Esophagus muscularis mucosa (tissue), 4 donors: ENCODE data around the gene TGM6. TPM values are rescaled to one million over a fixed set of nuclear protein-coding genes. Genes with fewer than 3 reads are reported as not detected.
A peak's percentile ranks its signal among the peaks of the same experiment; 100 is the strongest.

Experiments used
- DNase-seq: peaks from one replicate; pipeline ENCODE4 v3.0.0-alpha.2; 2017; ENCODE audit errors: extremely low spot score
- H3K27ac ChIP-seq, 4 donors: fragments of 200-600 bp; sonication (generic); replicated peaks in 1 of 4; 1 replicate in 3 of 4; 2 replicates in 1 of 4; pipeline ENCODE4 v1.5.1; 2016 to 2019; ENCODE audit warnings: mild to moderate bottlenecking in 1 of 4
- H3K27me3 ChIP-seq, 4 donors: fragments of 200-600 bp; sonication (generic); one replicate each; pipeline versions ENCODE4 v1.5.1 to v1.6.0; 2016 to 2019
- H3K36me3 ChIP-seq, 4 donors: fragments of 200-600 bp; sonication (generic); one replicate each; pipeline ENCODE4 v1.5.1; 2016 to 2019
- H3K4me1 ChIP-seq, 4 donors: fragments of 200-600 bp; sonication (generic); one replicate each; pipeline ENCODE4 v1.5.1; 2016 to 2019
- H3K4me3 ChIP-seq, 4 donors: fragments of 200-600 bp; sonication (generic); 1 replicate in 2 of 4; 2 replicates in 2 of 4; pipeline ENCODE4 v1.5.1; 2016 to 2019; ENCODE audit warnings: mild to moderate bottlenecking in 4 of 4, moderate library complexity in 1 of 4
- H3K9me3 ChIP-seq, 4 donors: fragments of 200-600 bp; sonication (generic); 1 replicate in 3 of 4; 2 replicates in 1 of 4; pipeline ENCODE4 v1.5.1; 2016 to 2019
- EP300 ChIP-seq: sonication (generic); formaldehyde crosslinking; IDR thresholded peaks from one replicate; pipeline ENCODE4 v1.6.1; 2017; ENCODE audit warnings: antibody characterized with exemption
- POLR2A ChIP-seq: fragments of 450-650 bp; IDR thresholded peaks from one replicate; pipeline ENCODE4 v1.6.1; 2017; ENCODE audit warnings: antibody characterized with exemption, moderate library complexity, mild to moderate bottlenecking, low read depth
- POLR2AphosphoS5 ChIP-seq, 2 donors: sonication (generic); formaldehyde crosslinking; IDR thresholded peaks; one replicate each; pipeline ENCODE4 v1.6.1; 2017; ENCODE audit warnings: antibody characterized with exemption in 2 of 2
- WGBS: methylation state at CpG from one replicate; pipeline ENCODE4 v1.1.5; 2018; 5-methylcytosine and 5-hydroxymethylcytosine counted together
- intact Hi-C: fragments of 100-400 bp; cut with DNase I; formaldehyde crosslinking; loops from one replicate; pipeline ENCODE4 v1.15.1; 2023
- total RNA-seq, 4 donors: library from RNA; depleted of rRNA; stranded (reverse); fragments of >200 nt; gene quantifications; one replicate each; pipeline versions ENCODE4 v1.1.0 to v1.2.1, GENCODE V29; 2016
- TF ChIP-seq, protein P1 (sequence below), 3 experiments: fragments of 200-600 bp in 2 of 3; fragments of 450-650 bp in 1 of 3; sonication (generic) in 2 of 3; IDR thresholded peaks; one replicate each; pipeline ENCODE4 v1.5.1; 2017 to 2019; ENCODE audit warnings: antibody characterized with exemption in 3 of 3, mild to moderate bottlenecking in 2 of 3, moderate library complexity in 1 of 3

Gene TGM6
- total RNA-seq, 4 donors from 2014 or later = not detected

DNA sequence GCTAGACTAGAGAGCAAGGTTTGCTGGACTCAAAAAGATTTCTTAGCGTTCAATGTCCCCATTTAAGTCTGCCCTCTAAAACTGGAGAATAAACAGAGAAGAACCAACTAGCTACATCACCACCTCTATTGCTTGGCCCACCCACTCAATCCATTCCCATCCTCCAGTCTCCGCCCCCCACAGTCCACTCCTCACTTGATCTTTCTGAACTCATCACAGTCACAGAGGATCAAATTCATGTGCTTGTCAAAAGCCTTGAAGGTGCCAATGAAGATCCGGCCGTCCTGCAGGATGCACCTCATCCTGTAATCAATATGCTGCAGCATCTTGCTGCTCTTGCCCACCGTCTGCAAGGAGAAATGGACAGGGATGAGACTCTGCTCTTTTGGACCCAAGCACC, 86.7 kb downstream of the TGM6 start:
- Histone ChIP-seq H3K4me3 (no peak overlapping the region), H3K27ac (no peak overlapping the region), H3K9me3 (no peaks in the 10 kb centered on the region), H3K4me1 (peaks cover 25 to 35% (median 32%) of the 10 kb centered on the region in 4 donors), H3K27me3 (no peaks in the 10 kb centered on the region), H3K36me3 (peaks cover 46 to 57% (median 54%) of the 10 kb centered on the region in 4 donors)
- intact Hi-C loops = loop anchor here (10.0 kb wide), 1 partner anchor 1003 kb away; the partner anchor contains the start of gene NSFL1C
- TF ChIP-seq POLR2A (no peak), EP300 (no peak), POLR2AphosphoS5 (IDR thresholded peaks at IDR 0.05) (no peak)
- TF ChIP-seq, protein P1, sequence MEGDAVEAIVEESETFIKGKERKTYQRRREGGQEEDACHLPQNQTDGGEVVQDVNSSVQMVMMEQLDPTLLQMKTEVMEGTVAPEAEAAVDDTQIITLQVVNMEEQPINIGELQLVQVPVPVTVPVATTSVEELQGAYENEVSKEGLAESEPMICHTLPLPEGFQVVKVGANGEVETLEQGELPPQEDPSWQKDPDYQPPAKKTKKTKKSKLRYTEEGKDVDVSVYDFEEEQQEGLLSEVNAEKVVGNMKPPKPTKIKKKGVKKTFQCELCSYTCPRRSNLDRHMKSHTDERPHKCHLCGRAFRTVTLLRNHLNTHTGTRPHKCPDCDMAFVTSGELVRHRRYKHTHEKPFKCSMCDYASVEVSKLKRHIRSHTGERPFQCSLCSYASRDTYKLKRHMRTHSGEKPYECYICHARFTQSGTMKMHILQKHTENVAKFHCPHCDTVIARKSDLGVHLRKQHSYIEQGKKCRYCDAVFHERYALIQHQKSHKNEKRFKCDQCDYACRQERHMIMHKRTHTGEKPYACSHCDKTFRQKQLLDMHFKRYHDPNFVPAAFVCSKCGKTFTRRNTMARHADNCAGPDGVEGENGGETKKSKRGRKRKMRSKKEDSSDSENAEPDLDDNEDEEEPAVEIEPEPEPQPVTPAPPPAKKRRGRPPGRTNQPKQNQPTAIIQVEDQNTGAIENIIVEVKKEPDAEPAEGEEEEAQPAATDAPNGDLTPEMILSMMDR (IDR thresholded peaks at IDR 0.05) = no peak
- DNase-seq = no peak
- 85% methylated on average over 5 of the region's 5 CpGs for WGBS

DNA sequence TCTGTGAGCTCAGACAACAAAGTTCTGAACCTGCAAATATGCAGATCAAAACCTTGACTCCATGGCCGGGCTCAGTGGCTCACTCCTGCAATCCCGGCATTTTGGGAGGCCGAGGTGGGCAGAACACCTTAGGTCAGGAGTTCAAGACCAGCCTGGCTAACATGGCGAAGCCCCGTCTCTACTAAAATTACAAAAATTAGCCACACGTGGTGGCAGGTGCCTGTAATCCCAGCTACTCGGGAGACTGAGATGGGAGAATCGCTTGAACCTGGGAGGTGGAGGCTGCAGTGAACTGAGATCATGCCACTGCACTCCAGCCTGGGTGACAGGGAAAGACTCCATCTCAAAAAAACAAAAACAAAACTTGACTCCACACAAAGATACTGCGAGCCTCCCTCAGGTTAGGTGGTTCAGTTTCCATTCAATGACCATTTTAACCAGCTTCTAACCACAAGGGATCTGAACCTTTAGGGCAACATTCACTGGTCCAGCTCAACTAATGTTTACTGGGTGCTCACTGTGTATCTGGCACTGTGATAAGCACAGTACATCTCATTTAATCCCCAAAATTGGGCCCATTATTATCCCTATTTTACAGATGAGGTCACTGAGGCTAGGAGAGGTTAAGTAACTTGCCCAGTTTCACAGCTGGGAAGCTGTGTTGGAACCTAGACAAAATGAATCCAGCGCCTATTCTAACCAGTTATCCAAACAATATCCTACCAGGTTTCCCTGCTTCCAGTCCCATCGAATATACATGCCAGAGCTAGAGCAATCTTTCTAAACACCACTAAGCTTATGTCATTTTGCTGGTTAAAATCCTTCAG, 88.1 kb downstream of the TGM6 start:
- peak overlapping the region in 2 of 4 donors; percentile 95 for H3K27ac ChIP-seq
- 80% methylated on average over 11 of the region's 11 CpGs for WGBS

DNA sequence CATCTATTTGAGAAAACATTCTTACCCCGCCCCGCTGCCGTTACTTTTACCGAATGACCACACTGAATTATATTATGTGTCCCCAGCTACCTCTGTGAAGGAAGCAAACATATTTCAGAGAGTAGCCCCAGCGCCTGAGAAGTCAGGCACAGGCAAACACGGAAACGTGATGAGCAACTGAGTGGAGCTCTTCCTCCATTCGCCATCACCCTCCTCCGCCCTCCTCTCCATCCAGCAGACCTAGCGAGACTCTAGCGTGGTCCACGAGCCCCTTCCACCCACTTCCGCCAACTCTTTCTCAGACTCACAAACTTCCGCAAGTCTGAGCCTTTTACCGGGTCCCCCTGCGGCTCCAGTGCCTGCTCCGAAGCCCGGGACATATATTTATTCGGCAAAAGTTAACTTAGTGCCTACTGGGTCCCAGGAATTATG, 89.3 kb downstream of the TGM6 start:
- intact Hi-C loops = loop anchor here (5.0 to 10.0 kb wide), 3 partner anchors 52 to 1005 kb away; partner anchors contain the start of gene NSFL1C
- Histone ChIP-seq H3K4me1 (peaks cover 25 to 35% (median 32%) of the 10 kb centered on the region in 4 donors), H3K27ac (peak overlapping the region; percentile 91 to 95 (median 94)), H3K4me3 (peak overlapping the region; percentile 78 to 87 (median 82)), H3K27me3 (no peaks in the 10 kb centered on the region), H3K36me3 (peaks cover 20 to 31% (median 28%) of the 10 kb centered on the region in 4 donors), H3K9me3 (no peaks in the 10 kb centered on the region)
- peak; percentile 86 for DNase-seq
- under 1% methylated on average over 19 of the region's 19 CpGs for WGBS
- TF ChIP-seq EP300 = no peak
- no peak for TF ChIP-seq POLR2A
- TF ChIP-seq, protein P1 (IDR thresholded peaks at IDR 0.05) = no peak
- TF ChIP-seq POLR2AphosphoS5 (IDR thresholded peaks at IDR 0.05) = no peak

More for the DNA sequence above, 88.1 kb downstream of the TGM6 start:
- intact Hi-C loops = loop anchor here (10.0 kb wide), 1 partner anchor 1004 kb away; the partner anchor contains the start of gene NSFL1C
- Histone ChIP-seq H3K9me3 (no peaks in the 10 kb centered on the region), H3K36me3 (peaks cover 32 to 43% (median 40%) of the 10 kb centered on the region in 4 donors), H3K4me3 (peak overlapping the region; percentile 78 to 87 (median 82)), H3K27me3 (no peaks in the 10 kb centered on the region), H3K4me1 (peaks cover 25 to 35% (median 32%) of the 10 kb centered on the region in 4 donors)
- peak; percentile 31 for DNase-seq
- TF ChIP-seq POLR2AphosphoS5 (IDR thresholded peaks at IDR 0.05) = no peak
- TF ChIP-seq POLR2A = no peak
- TF ChIP-seq EP300 = no peak
- TF ChIP-seq, protein P1 (IDR thresholded peaks at IDR 0.05) = no peak

DNA sequence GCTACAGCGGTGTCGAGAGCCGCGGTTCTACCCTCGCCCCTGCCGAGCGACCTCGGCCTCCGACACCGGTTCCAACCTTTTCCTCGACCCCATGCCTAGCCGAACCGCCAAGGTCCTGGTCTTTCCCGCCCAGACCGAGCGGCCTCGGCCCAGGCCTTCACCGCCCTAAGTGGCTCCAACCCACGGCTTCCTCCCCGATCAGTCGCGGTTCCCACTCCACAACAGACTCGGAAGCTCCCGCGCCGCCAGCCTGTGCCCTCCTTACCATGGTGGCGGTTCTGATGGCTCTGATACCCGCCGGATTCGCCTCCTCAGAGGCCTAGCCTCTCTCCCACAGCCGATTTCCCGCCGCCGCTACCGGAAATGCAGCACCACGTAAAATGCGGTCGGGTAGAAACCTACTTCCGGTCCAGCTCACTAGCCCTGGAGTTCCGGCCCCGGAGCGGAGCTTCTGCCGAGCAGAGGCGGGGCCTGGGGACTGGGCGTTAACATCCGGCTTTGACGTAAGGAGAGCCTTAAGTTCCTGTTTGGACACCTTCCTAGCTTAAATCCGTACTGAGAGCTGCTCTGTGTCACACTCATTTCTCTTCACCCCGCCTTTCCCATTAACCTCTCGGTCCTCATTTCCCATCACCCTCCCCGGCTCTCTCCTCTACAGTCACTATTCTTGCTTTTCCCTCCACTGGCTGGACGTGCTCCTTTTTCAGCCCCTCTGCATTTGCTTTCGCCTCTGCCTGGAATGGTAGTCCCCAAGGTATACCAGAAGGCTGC, 89.9 kb downstream of the TGM6 start, which contains the start of gene SNRPB:
SNRPB (minus strand) TSS at position 367 of the 771 bp plus-strand sequence; CDS start at position 268, 99 bp downstream.
- H3K27me3 ChIP-seq = no peaks in the 10 kb centered on the region
- no peaks in the 10 kb centered on the region for H3K9me3 ChIP-seq
- 2% methylated on average over 35 of the region's 53 CpGs for WGBS
- intact Hi-C loops = loop anchor here (5.0 to 10.0 kb wide), 2 partner anchors 52 to 174 kb away; no protein-coding TSS in a partner anchor
- H3K27ac ChIP-seq = peak within 1 kb of the TSS; percentile 91 to 95 (median 94)
- peaks cover 14 to 25% (median 22%) of the 10 kb centered on the region in 4 donors for H3K36me3 ChIP-seq
- H3K4me1 ChIP-seq = peaks cover 25 to 35% (median 32%) of the 10 kb centered on the region in 4 donors
- peak; percentile 98 for DNase-seq
- TF ChIP-seq POLR2A (peak; percentile 76), POLR2AphosphoS5 (IDR thresholded peaks at IDR 0.05) (peak; percentile 98 to 99), EP300 (no peak)
- TF ChIP-seq, protein P1 (IDR thresholded peaks at IDR 0.05) = peak in 1 of 3 experiments; percentile 4
- peak within 1 kb of the TSS; percentile 78 to 87 (median 82) for H3K4me3 ChIP-seq
